Measurements from ENCODE around the gene RIN3.

DNA sequence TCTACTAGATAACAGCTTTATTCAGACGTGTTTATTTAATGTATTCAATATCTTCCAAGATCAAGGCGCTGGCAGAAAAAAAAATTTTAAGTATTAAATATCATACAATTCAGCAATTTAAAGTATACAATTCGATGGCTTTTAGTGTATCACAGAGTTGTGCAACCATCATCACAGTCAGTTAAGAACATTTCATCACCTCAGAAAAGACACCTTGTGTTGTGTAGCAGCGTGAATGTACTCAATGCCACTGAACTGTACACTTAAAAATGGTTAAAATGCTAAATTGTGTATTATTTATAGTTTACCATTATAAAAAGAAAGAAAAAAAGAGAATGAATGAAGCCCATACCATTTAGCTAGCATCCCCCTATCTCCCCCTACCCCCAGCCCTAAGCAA lies 96.4 kb downstream of the RIN3 start:
- TF ChIP-seq, protein P1, sequence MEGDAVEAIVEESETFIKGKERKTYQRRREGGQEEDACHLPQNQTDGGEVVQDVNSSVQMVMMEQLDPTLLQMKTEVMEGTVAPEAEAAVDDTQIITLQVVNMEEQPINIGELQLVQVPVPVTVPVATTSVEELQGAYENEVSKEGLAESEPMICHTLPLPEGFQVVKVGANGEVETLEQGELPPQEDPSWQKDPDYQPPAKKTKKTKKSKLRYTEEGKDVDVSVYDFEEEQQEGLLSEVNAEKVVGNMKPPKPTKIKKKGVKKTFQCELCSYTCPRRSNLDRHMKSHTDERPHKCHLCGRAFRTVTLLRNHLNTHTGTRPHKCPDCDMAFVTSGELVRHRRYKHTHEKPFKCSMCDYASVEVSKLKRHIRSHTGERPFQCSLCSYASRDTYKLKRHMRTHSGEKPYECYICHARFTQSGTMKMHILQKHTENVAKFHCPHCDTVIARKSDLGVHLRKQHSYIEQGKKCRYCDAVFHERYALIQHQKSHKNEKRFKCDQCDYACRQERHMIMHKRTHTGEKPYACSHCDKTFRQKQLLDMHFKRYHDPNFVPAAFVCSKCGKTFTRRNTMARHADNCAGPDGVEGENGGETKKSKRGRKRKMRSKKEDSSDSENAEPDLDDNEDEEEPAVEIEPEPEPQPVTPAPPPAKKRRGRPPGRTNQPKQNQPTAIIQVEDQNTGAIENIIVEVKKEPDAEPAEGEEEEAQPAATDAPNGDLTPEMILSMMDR (IDR thresholded peaks at IDR 0.05), result no peak
- TF ChIP-seq POLR2AphosphoS5 (IDR thresholded peaks at IDR 0.05) (no peak), POLR2A (IDR thresholded peaks at IDR 0.05) (no peak)
